OCI-LY7 (cell line): Measurements from ENCODE around the gene SORD. TPM values are rescaled to one million over a fixed set of nuclear protein-coding genes. Genes with fewer than 3 reads are reported as not detected.

Source experiments
- BruUV-seq: library from RNA; stranded (reverse); fragments of 400-500 nt; replicated peaks from 2 replicates; lab custom pipeline; 2021; lab: Mats Ljungman, UMichigan
- CTCF ChIA-PET: fragments of 300-600 bp; sonication (Branson Sonifier 250); formaldehyde crosslinking; loops from one replicate; lab custom pipeline; 2022; ENCODE audit warnings: antibody characterized with exemption; ENCODE audit not compliant: unreplicated experiment; lab: Charles Lee
- POLR2A ChIA-PET: fragments of 300-600 bp; sonication (Branson Sonifier 250); formaldehyde crosslinking; loops from one replicate; lab custom pipeline; 2022; ENCODE audit warnings: antibody characterized with exemption; lab: Charles Lee
- DNase-seq: peaks from one replicate; pipeline ENCODE4 v3.0.0-alpha.2; 2015; ENCODE audit warnings: low spot score
- H2AFZ ChIP-seq: fragments of 200-600 bp; sonication (generic), shearing (Covaris generic); 2 replicates; pipeline ENCODE4 v1.6.1; 2014; ENCODE audit warnings: mild to moderate bottlenecking, antibody characterized with exemption, low read length, moderate library complexity
- H3K27ac ChIP-seq: fragments of 200-600 bp; sonication (generic); 2 replicates; pipeline ENCODE4 v1.5.1; 2014; ENCODE audit warnings: mixed run types, low read depth, mild to moderate bottlenecking, moderate library complexity, low read length, inconsistent platforms; ENCODE audit not compliant: poor library complexity, severe bottlenecking
- H3K36me3 ChIP-seq: fragments of 200-600 bp; sonication (generic); 2 replicates; pipeline ENCODE4 v1.6.1; 2014; ENCODE audit warnings: mild to moderate bottlenecking, antibody characterized with exemption, low read length, moderate library complexity, mixed read lengths; ENCODE audit not compliant: insufficient read depth
- H3K4me1 ChIP-seq: fragments of 200-600 bp; sonication (generic); 2 replicates; pipeline ENCODE4 v1.5.1; 2014; ENCODE audit warnings: mild to moderate bottlenecking, low read length; ENCODE audit not compliant: insufficient read depth, poor library complexity, severe bottlenecking
- H3K4me2 ChIP-seq: fragments of 200-600 bp; sonication (generic); 2 replicates; pipeline ENCODE4 v1.6.1; 2014; ENCODE audit warnings: mild to moderate bottlenecking, low read length
- H3K4me3 ChIP-seq: fragments of 200-600 bp; sonication (generic); 2 replicates; pipeline ENCODE4 v1.5.1; 2014; ENCODE audit warnings: mild to moderate bottlenecking, low read depth, low read length; ENCODE audit not compliant: poor library complexity, severe bottlenecking
- H3K79me2 ChIP-seq: fragments of 200-600 bp; sonication (generic); 2 replicates; pipeline ENCODE4 v1.6.1; 2016; ENCODE audit warnings: low read depth, mild to moderate bottlenecking, low read length, moderate library complexity, mixed read lengths; ENCODE audit not compliant: insufficient read depth
- H3K9me2 ChIP-seq: fragments of 200-600 bp; sonication (generic); 2 replicates; pipeline ENCODE4 v1.6.1; 2016; ENCODE audit warnings: mild to moderate bottlenecking, low read length, mixed read lengths; ENCODE audit not compliant: insufficient read depth
- H3K9me3 ChIP-seq: fragments of 200-600 bp; sonication (generic); 2 replicates; pipeline ENCODE4 v1.6.1; 2014; ENCODE audit warnings: mild to moderate bottlenecking, mixed run types, low read length, mixed read lengths
- H4K20me1 ChIP-seq: fragments of 200-600 bp; sonication (generic); 2 replicates; pipeline ENCODE4 v1.6.1; 2014; ENCODE audit warnings: mild to moderate bottlenecking, antibody characterized with exemption, low read length, moderate library complexity, mixed read lengths; ENCODE audit not compliant: insufficient read depth
- CTCF ChIP-seq: fragments of 200-600 bp; sonication (generic); conservative IDR thresholded peaks from 2 replicates; pipeline ENCODE4 v1.5.1; 2014; ENCODE audit warnings: mild to moderate bottlenecking, antibody characterized with exemption, low read length, moderate library complexity, mixed read lengths
- EZH2phosphoT487 ChIP-seq: fragments of 200-600 bp; sonication (generic); IDR thresholded peaks from 2 replicates; pipeline ENCODE4 v1.6.1; 2018; ENCODE audit warnings: low read depth, borderline replicate concordance, mild to moderate bottlenecking, mixed run types, antibody characterized with exemption, low read length, moderate library complexity, mixed read lengths
- intact Hi-C: fragments of 100-400 bp; cut with micrococcal nuclease; formaldehyde crosslinking; loops from one replicate; pipeline ENCODE4 v1.10.0; 2022; ENCODE audit not compliant: unreplicated experiment
- total RNA-seq, 2 experiments: library from RNA; depleted of rRNA in 1 of 2; stranded (reverse); fragments of >200 nt in 1 of 2; shearing (Covaris generic) in 1 of 2; gene quantifications; 2 replicates each; pipeline ENCODE4 v1.2.3, GENCODE V29; 2014 to 2022

SORD gene
- total RNA-seq, 2 experiments from 2014 or later = 10.4 to 17.8 TPM

GRCh38 chr15:45121706-45122417 is 98.9 kb downstream of the SORD start:
- no peaks in the 10 kb centered on the region for H3K4me1 ChIP-seq
- H3K36me3 ChIP-seq = no peaks in the 10 kb centered on the region
- no peaks in the 10 kb centered on the region for H3K79me2 ChIP-seq
- TF ChIP-seq EZH2phosphoT487 = no peak
- no peak for TF ChIP-seq CTCF
- H3K9me2 ChIP-seq = no peaks in the 10 kb centered on the region
- no peak overlapping the region for H3K27ac ChIP-seq
- no peaks in the 10 kb centered on the region for H4K20me1 ChIP-seq
- no peak overlapping the region for H3K4me2 ChIP-seq
- BruUV-seq = no TSS peak
- ChIA-PET CTCF (no interaction called here), POLR2A (interaction anchor here (0.9 kb wide), 1 partner anchor 171 kb away, joined by 3 read pairs; no protein-coding TSS in a partner anchor)
- intact Hi-C loops = no loop called here
- H3K4me3 ChIP-seq = no peak overlapping the region
- H3K9me3 ChIP-seq = no peaks in the 10 kb centered on the region
- H2AFZ ChIP-seq = no peak overlapping the region
- DNase-seq = no peak

- no peak overlapping the region for H3K4me3 ChIP-seq
- ChIA-PET CTCF (no interaction called here), POLR2A (no interaction called here)
- H3K4me1 ChIP-seq = no peaks in the 10 kb centered on the region
- no peaks in the 10 kb centered on the region for H3K9me2 ChIP-seq
- H3K9me3 ChIP-seq = no peaks in the 10 kb centered on the region
- H3K27ac ChIP-seq = no peak overlapping the region
- no peak overlapping the region for H3K4me2 ChIP-seq
- TF ChIP-seq EZH2phosphoT487 (no peak), CTCF (no peak)
- BruUV-seq = no TSS peak
- intact Hi-C loops = no loop called here
- no peak for DNase-seq
- H2AFZ ChIP-seq = no peak overlapping the region
- no peaks in the 10 kb centered on the region for H4K20me1 ChIP-seq
- no peaks in the 10 kb centered on the region for H3K36me3 ChIP-seq
- no peaks in the 10 kb centered on the region for H3K79me2 ChIP-seq
Observed at GRCh38 chr15:45122719-45123118, 99.7 kb downstream of the SORD start.

GRCh38 chr15:45123397-45123796 is 100.4 kb downstream of the SORD start:
- no peak for DNase-seq
- TF ChIP-seq CTCF = no peak
- no peak for TF ChIP-seq EZH2phosphoT487
- intact Hi-C loops = no loop called here
- no peak overlapping the region for H2AFZ ChIP-seq
- H3K9me2 ChIP-seq = no peaks in the 10 kb centered on the region
- H3K4me3 ChIP-seq = no peak overlapping the region
- ChIA-PET CTCF (no interaction called here), POLR2A (no interaction called here)
- no peak overlapping the region for H3K4me2 ChIP-seq
- no peak overlapping the region for H3K27ac ChIP-seq
- H4K20me1 ChIP-seq = no peaks in the 10 kb centered on the region
- no TSS peak for BruUV-seq
- H3K4me1 ChIP-seq = no peaks in the 10 kb centered on the region
- no peaks in the 10 kb centered on the region for H3K36me3 ChIP-seq
- no peaks in the 10 kb centered on the region for H3K79me2 ChIP-seq
- H3K9me3 ChIP-seq = no peaks in the 10 kb centered on the region
